ENCODE results near the gene TERB2. TPM values are rescaled to one million over a fixed set of nuclear protein-coding genes. Genes with fewer than 3 reads are reported as not detected.

TERB2 gene
- total RNA-seq = not detected in 2 replicates

GRCh38 chr15:44956388-44956787 lies at the start of gene TERB2:
Gene TERB2, plus strand, starts transcription at chr15:44956687. Its CDS starts 32 bp downstream, at chr15:44956719.

GRCh38 chr15:45022871-45023658 lies 66.6 kb downstream of the TERB2 start, which contains the start of gene SORD:
Gene SORD, plus strand, starts transcription at chr15:45023195. Its CDS starts 89 bp downstream, at chr15:45023284.

Small RNA genes lying within 50 kb of the gene (small RNA-seq; reads per million reads assigned to genes)
- gene RNU1-78P = not detected
- not detected for gene RNU6-1108P
- not detected for gene RNU6-1332P
- not detected for gene RNU6-966P

Other genes starting within 250 kb of the TERB2 start
- 0.98 and 1.1 TPM in 2 replicates for gene PATL2, start 245.4 kb upstream of the TERB2 start, total RNA-seq
- 796 and 1,856 TPM in 2 replicates for gene B2M, start 245.2 kb upstream of the TERB2 start, total RNA-seq
- gene TRIM69, start 220.2 kb upstream of the TERB2 start, total RNA-seq = 12.1 and 13.6 TPM in 2 replicates
- gene SORD, start 66.5 kb downstream of the TERB2 start, total RNA-seq = 29.0 and 42.6 TPM in 2 replicates
- not detected in 2 replicates for gene DUOX2, start 157.5 kb downstream of the TERB2 start, total RNA-seq
- gene DUOXA2, start 157.6 kb downstream of the TERB2 start, total RNA-seq = not detected in 2 replicates
- gene DUOXA1, start 173.2 kb downstream of the TERB2 start, total RNA-seq = not detected in 2 replicates
- gene DUOX1, start 173.3 kb downstream of the TERB2 start, total RNA-seq = under 0.01 TPM in 1 of 2 replicates, not detected in the other
- 0.73 and 0.78 TPM in 2 replicates for gene SHF, start 231.3 kb downstream of the TERB2 start, total RNA-seq